SK-N-SH treated with all-trans-retinoic acid at 6 μM for 48 hours (cell line): Measurements from ENCODE around the gene PTER.

Experiments
- ATAC-seq: fragments of 200-7000 bp; cut with Tn5 transposase; 3 replicates; pipeline ENCODE4 v1.9.1; 2020; ENCODE audit warnings: mild to moderate bottlenecking, moderate library complexity
- ARNTL ChIP-seq: fragments of 450-650 bp; formaldehyde crosslinking; IDR thresholded peaks from 2 replicates; pipeline ENCODE4 v1.5.0; 2020; ENCODE audit warnings: low read depth, mild to moderate bottlenecking, moderate library complexity, borderline replicate concordance
- BACH2 ChIP-seq: fragments of 250-450 bp; sonication (Bioruptor Pico); IDR thresholded peaks from 2 replicates; pipeline ENCODE4 v1.9.0; 2021; ENCODE audit warnings: mild to moderate bottlenecking, borderline replicate concordance
- CSDC2 ChIP-seq: fragments of 250-450 bp; sonication (Bioruptor Pico); IDR thresholded peaks from 2 replicates; pipeline ENCODE4 v1.5.0; 2020; ENCODE audit warnings: mild to moderate bottlenecking, moderate library complexity
- ESRRG ChIP-seq: fragments of 250-450 bp; sonication (Bioruptor Pico); IDR thresholded peaks from 2 replicates; pipeline ENCODE4 v1.6.1; 2021; ENCODE audit warnings: mild to moderate bottlenecking
- GLIS3 ChIP-seq: fragments of 250-450 bp; sonication (Bioruptor Pico); IDR thresholded peaks from 2 replicates; pipeline ENCODE4 v1.5.0; 2020; ENCODE audit warnings: mild to moderate bottlenecking, moderate library complexity
- OSR1 ChIP-seq: fragments of 250-450 bp; sonication (Bioruptor Pico); IDR thresholded peaks from 2 replicates; pipeline ENCODE4 v1.8.0; 2022; ENCODE audit warnings: moderate library complexity, mild to moderate bottlenecking, inconsistent platforms
- PPARA ChIP-seq: fragments of 250-450 bp; sonication (Bioruptor Pico); IDR thresholded peaks from 2 replicates; pipeline ENCODE4 v1.5.0; 2020; ENCODE audit warnings: mild to moderate bottlenecking, borderline replicate concordance
- RARB ChIP-seq: fragments of 250-450 bp; sonication (Bioruptor Pico); IDR thresholded peaks from 2 replicates; pipeline ENCODE4 v1.8.0; 2021; ENCODE audit warnings: mild to moderate bottlenecking, moderate library complexity
- TCF4 ChIP-seq: fragments of 250-450 bp; sonication (Bioruptor Pico); IDR thresholded peaks from 2 replicates; pipeline ENCODE4 v1.8.0; 2021; ENCODE audit warnings: mild to moderate bottlenecking, moderate library complexity, borderline replicate concordance
- TOX ChIP-seq: fragments of 250-450 bp; sonication (Bioruptor Pico); IDR thresholded peaks from 2 replicates; pipeline ENCODE4 v1.8.0; 2021; ENCODE audit warnings: mild to moderate bottlenecking, moderate library complexity, borderline replicate concordance
- ZC3H10 ChIP-seq: fragments of 250-450 bp; sonication (Bioruptor Pico); IDR thresholded peaks from 2 replicates; pipeline ENCODE4 v1.5.1; 2021; ENCODE audit warnings: mild to moderate bottlenecking, moderate library complexity
- ZFP3 ChIP-seq: fragments of 250-450 bp; sonication (Bioruptor Pico); IDR thresholded peaks from 2 replicates; pipeline ENCODE4 v1.5.0; 2020; ENCODE audit warnings: mild to moderate bottlenecking, moderate library complexity
- ZFP30 ChIP-seq: fragments of 450-650 bp; formaldehyde crosslinking; IDR thresholded peaks from 2 replicates; pipeline ENCODE4 v1.5.0; 2022; ENCODE audit warnings: mild to moderate bottlenecking, moderate library complexity
- ZNF70 ChIP-seq: fragments of 450-650 bp; formaldehyde crosslinking; IDR thresholded peaks from 2 replicates; pipeline ENCODE4 v1.5.0; 2020; ENCODE audit warnings: mild to moderate bottlenecking, moderate library complexity
- ZNF8 ChIP-seq: fragments of 450-650 bp; formaldehyde crosslinking; IDR thresholded peaks from 2 replicates; pipeline ENCODE4 v1.5.0; 2020; ENCODE audit warnings: mild to moderate bottlenecking, moderate library complexity
- TF ChIP-seq, protein P1 (sequence below): fragments of 250-450 bp; sonication (Bioruptor Pico); IDR thresholded peaks from 2 replicates; pipeline ENCODE4 v1.8.0; 2020; ENCODE audit warnings: mild to moderate bottlenecking, moderate library complexity, borderline replicate concordance
- TF ChIP-seq, protein P2 (sequence below): fragments of 250-450 bp; sonication (Bioruptor Pico); IDR thresholded peaks from 2 replicates; pipeline ENCODE4 v1.5.0; 2020; ENCODE audit warnings: mild to moderate bottlenecking, moderate library complexity
- TF ChIP-seq, protein P3 (sequence below): fragments of 250-450 bp; sonication (Bioruptor Pico); IDR thresholded peaks from 2 replicates; pipeline ENCODE4 v1.5.1; 2020; ENCODE audit warnings: low read depth, mild to moderate bottlenecking, moderate library complexity
- TF ChIP-seq, protein P4 (sequence below): fragments of 250-450 bp; sonication (Bioruptor Pico); IDR thresholded peaks from 2 replicates; pipeline ENCODE4 v1.5.1; 2021; ENCODE audit warnings: mild to moderate bottlenecking, moderate library complexity

Gene PTER

DNA sequence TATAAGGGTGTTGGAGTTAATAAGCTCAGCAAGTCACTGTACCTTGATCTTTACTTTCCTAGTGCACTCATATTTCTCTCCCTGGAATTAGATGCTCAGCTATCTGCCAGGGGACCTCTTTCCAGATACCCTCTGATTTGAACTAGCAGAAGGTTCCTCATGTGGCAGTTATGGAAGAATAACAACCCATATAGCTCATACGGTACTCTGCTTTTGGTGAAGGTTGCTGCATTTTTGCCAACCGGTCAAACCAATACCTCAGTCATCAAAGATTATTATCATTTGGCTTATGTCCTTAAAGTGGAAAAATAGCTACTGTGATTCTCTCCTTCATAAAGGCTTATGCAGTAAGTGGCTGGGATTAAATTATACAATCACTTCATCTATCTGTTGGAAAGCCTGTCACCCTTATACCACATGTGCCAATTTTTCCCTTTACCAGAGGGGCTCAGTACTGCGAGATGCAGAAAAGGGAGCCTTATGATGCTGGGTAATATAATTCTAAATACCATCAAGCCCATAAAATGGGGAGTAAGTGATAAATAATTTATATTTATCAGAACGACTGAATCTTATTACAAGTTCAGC, 43.4 kb upstream of the PTER start (continued):
- TF ChIP-seq, protein P1, sequence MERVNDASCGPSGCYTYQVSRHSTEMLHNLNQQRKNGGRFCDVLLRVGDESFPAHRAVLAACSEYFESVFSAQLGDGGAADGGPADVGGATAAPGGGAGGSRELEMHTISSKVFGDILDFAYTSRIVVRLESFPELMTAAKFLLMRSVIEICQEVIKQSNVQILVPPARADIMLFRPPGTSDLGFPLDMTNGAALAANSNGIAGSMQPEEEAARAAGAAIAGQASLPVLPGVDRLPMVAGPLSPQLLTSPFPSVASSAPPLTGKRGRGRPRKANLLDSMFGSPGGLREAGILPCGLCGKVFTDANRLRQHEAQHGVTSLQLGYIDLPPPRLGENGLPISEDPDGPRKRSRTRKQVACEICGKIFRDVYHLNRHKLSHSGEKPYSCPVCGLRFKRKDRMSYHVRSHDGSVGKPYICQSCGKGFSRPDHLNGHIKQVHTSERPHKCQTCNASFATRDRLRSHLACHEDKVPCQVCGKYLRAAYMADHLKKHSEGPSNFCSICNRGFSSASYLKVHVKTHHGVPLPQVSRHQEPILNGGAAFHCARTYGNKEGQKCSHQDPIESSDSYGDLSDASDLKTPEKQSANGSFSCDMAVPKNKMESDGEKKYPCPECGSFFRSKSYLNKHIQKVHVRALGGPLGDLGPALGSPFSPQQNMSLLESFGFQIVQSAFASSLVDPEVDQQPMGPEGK (CRISPR knock-in tag) = no peak
- no peak for TF ChIP-seq ZNF70

DNA sequence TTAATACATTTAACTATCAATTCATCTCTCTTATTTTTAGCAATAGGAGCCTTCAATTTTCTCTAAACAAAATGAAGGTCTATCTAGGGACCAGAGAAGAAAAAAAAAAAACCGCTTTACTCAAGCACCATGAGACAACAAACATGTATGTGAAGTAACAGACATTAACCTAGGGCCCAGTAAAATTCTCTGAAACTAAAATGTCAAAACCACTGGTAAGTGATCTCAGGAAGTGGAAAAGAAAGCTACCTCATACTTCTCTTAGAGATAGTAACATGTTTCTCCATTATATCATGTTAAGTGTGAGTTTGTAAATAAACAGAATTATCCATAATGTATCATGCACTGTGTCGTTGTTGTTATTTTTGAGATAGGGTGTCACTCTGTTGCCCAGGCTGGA, 35.4 kb upstream of the PTER start:
- ATAC-seq = no peak
- TF ChIP-seq ZNF8 (CRISPR knock-in tag) (no peak), TOX (CRISPR knock-in tag) (no peak), ZFP30 (CRISPR knock-in tag) (no peak)

DNA sequence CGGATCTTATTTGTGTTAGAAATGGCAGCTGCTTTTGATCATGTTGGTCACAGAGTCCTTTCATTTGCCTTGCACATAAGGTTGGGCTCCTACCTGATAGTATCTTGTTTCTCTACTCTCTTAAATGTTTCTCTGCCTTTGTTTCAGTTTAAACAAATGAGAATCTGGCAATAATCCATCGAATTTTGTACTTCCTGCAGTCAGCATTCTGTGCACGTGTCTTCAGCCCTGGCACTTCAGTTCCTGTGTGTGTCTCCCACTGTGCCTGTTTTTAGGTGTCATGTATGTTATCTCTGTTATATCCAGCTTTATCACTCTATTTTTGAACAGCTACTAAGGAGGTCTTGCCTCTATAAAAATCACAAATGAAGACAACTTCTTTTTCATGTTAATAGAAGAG, 28.4 kb upstream of the PTER start:
- no peak for ATAC-seq
- TF ChIP-seq TCF4 (CRISPR knock-in tag) (0 out of 2 replicates have a peak, but pooled peaks have one; percentile 17), ZFP30 (CRISPR knock-in tag) (no peak), PPARA (CRISPR knock-in tag) (no peak)

DNA sequence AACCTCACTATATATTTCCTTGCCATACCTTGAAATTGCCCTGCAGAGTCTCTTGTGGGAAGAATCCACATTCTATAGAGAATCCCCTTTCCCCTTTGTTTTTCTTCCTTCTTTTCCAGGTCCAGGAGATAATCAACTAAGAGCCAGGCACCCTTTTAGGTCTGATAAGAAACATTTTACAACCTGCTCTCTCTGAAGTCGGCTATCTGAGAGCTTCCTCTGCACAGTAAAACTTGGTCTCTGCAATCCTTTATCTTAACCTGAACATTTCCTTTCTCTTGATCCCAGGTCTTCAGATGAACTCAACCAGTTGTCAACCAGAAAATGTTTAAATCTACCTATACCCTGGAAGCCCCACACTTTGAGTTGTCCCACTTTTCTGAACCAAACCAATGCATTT, 19.5 kb upstream of the PTER start:
- no peak for ATAC-seq

DNA sequence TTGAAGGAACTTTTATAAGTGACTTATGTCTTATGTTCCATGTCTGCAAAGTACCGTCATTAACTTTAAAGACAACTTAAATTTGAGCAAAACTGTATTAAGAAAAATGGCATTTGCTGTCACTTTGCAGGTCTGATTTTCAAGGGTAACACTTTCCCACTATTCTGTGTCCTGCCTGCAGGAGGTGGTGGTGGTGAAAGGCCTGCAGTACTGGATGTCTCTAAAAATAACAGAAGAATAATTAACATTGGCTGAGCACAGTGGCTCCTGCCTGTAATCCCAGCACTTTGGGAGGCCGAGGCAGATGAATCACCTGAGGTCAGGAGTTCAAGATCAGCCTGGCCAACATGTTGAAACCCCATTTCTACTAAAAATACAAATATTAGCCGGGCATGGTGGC, 13.2 kb upstream of the PTER start:
- TF ChIP-seq ARNTL (CRISPR knock-in tag) (no peak), ZFP3 (no peak), RARB (CRISPR knock-in tag) (no peak), CSDC2 (CRISPR knock-in tag) (no peak), OSR1 (CRISPR knock-in tag) (no peak), GLIS3 (CRISPR knock-in tag) (no peak), PPARA (CRISPR knock-in tag) (no peak), ZC3H10 (CRISPR knock-in tag) (no peak)
- TF ChIP-seq, protein P2, sequence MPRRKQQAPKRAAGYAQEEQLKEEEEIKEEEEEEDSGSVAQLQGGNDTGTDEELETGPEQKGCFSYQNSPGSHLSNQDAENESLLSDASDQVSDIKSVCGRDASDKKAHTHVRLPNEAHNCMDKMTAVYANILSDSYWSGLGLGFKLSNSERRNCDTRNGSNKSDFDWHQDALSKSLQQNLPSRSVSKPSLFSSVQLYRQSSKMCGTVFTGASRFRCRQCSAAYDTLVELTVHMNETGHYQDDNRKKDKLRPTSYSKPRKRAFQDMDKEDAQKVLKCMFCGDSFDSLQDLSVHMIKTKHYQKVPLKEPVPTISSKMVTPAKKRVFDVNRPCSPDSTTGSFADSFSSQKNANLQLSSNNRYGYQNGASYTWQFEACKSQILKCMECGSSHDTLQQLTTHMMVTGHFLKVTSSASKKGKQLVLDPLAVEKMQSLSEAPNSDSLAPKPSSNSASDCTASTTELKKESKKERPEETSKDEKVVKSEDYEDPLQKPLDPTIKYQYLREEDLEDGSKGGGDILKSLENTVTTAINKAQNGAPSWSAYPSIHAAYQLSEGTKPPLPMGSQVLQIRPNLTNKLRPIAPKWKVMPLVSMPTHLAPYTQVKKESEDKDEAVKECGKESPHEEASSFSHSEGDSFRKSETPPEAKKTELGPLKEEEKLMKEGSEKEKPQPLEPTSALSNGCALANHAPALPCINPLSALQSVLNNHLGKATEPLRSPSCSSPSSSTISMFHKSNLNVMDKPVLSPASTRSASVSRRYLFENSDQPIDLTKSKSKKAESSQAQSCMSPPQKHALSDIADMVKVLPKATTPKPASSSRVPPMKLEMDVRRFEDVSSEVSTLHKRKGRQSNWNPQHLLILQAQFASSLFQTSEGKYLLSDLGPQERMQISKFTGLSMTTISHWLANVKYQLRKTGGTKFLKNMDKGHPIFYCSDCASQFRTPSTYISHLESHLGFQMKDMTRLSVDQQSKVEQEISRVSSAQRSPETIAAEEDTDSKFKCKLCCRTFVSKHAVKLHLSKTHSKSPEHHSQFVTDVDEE = no peak
- TF ChIP-seq, protein P1 (CRISPR knock-in tag) = no peak
- TF ChIP-seq, protein P3, sequence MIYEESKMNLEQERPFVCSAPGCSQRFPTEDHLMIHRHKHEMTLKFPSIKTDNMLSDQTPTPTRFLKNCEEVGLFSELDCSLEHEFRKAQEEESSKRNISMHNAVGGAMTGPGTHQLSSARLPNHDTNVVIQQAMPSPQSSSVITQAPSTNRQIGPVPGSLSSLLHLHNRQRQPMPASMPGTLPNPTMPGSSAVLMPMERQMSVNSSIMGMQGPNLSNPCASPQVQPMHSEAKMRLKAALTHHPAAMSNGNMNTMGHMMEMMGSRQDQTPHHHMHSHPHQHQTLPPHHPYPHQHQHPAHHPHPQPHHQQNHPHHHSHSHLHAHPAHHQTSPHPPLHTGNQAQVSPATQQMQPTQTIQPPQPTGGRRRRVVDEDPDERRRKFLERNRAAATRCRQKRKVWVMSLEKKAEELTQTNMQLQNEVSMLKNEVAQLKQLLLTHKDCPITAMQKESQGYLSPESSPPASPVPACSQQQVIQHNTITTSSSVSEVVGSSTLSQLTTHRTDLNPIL (CRISPR knock-in tag) = no peak
- no peak for ATAC-seq

More for the DNA sequence above, 19.5 kb upstream of the PTER start:
- TF ChIP-seq ZC3H10 (CRISPR knock-in tag) = no peak
- TF ChIP-seq CSDC2 (CRISPR knock-in tag) = no peak
- no peak for TF ChIP-seq ZFP3
- TF ChIP-seq, protein P4, sequence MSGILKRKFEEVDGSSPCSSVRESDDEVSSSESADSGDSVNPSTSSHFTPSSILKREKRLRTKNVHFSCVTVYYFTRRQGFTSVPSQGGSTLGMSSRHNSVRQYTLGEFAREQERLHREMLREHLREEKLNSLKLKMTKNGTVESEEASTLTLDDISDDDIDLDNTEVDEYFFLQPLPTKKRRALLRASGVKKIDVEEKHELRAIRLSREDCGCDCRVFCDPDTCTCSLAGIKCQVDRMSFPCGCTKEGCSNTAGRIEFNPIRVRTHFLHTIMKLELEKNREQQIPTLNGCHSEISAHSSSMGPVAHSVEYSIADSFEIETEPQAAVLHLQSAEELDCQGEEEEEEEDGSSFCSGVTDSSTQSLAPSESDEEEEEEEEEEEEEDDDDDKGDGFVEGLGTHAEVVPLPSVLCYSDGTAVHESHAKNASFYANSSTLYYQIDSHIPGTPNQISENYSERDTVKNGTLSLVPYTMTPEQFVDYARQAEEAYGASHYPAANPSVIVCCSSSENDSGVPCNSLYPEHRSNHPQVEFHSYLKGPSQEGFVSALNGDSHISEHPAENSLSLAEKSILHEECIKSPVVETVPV = no peak
- TF ChIP-seq BACH2 (CRISPR knock-in tag) = no peak
- TF ChIP-seq TCF4 (CRISPR knock-in tag) = no peak
- TF ChIP-seq ESRRG (CRISPR knock-in tag) = no peak
- no peak for TF ChIP-seq TOX (CRISPR knock-in tag)
